A549 (cell line): ENCODE measurements around the gene PLCL1. TPM values are rescaled to one million over a fixed set of nuclear protein-coding genes. Genes with fewer than 3 reads are reported as not detected.

Experiments used
- ATAC-seq, 2 experiments: fragments of 200-7000 bp in 1 of 2; fragments of >200 bp in 1 of 2; cut with Nextera tagmentation in 1 of 2; cut with Tn5 transposase in 1 of 2; 3 replicates each; pipeline versions ENCODE4 v1.8.0 to v1.9.1; 2018 to 2020; ENCODE audit warnings: mild to moderate bottlenecking in 1 of 2, moderate library complexity in 1 of 2
- CTCF ChIA-PET: fragments of 300-600 bp; sonication (Branson Sonifier 250); formaldehyde crosslinking; extraction: SDS; loops from one replicate; lab custom pipeline; 2021; ENCODE audit warnings: antibody characterized with exemption, inconsistent platforms; lab: Yijun Ruan, JAX
- POLR2A ChIA-PET: fragments of 350-600 bp; formaldehyde crosslinking; extraction: SDS; loops from one replicate; lab custom pipeline; 2021; ENCODE audit warnings: antibody characterized with exemption, inconsistent platforms; lab: Yijun Ruan, JAX
- DNase-seq, 2 experiments: peaks; one replicate each; pipeline versions ENCODE4 v3.0.0 to v3.0.0-alpha.2; 2011 to 2016; ENCODE audit warnings: low read depth in 1 of 2, low spot score in 1 of 2
- FAIRE-seq: peaks from 2 replicates; lab custom pipeline; 2011; peaks lifted over from hg19 to GRCh38; lab: Jason Lieb, UNC
- H3K27ac ChIP-seq, 2 experiments: fragments of >200 bp; sonication (Bioruptor Twin); formaldehyde crosslinking; 3 replicates each; pipeline ENCODE4 v1.5.1; 2016 to 2017
- H3K4me1 ChIP-seq: fragments of >200 bp; sonication (Bioruptor Twin); formaldehyde crosslinking; 3 replicates; pipeline ENCODE4 v1.6.1; 2016
- H3K4me2 ChIP-seq: fragments of >200 bp; sonication (Bioruptor Twin); formaldehyde crosslinking; 3 replicates; pipeline ENCODE4 v1.6.1; 2016
- H3K4me3 ChIP-seq: fragments of >200 bp; sonication (Bioruptor Twin); formaldehyde crosslinking; 3 replicates; pipeline ENCODE4 v1.5.1; 2016
- H3K9me3 ChIP-seq: fragments of >200 bp; sonication (Bioruptor Twin); formaldehyde crosslinking; 3 replicates; pipeline ENCODE4 v1.6.1; 2016
- ATOH8 ChIP-seq: fragments of 250-450 bp; sonication (Bioruptor Pico); IDR thresholded peaks from 2 replicates; pipeline ENCODE4 v1.5.0; 2020; ENCODE audit warnings: low read depth, mild to moderate bottlenecking, moderate library complexity
- BHLHE40 ChIP-seq: IDR thresholded peaks from 2 replicates; pipeline ENCODE4 v1.6.1; 2012; ENCODE audit warnings: low read depth, low read length, inconsistent platforms
- CBX2 ChIP-seq: fragments of 200-600 bp; sonication (generic); IDR thresholded peaks from 2 replicates; pipeline ENCODE4 v1.6.1; 2016; ENCODE audit warnings: low read depth, mild to moderate bottlenecking, borderline replicate concordance
- CEBPB ChIP-seq, 2 experiments: fragments of >200 bp in 1 of 2; sonication (Bioruptor Twin) in 1 of 2; formaldehyde crosslinking in 1 of 2; IDR thresholded peaks; 2 replicates each; pipeline ENCODE4 v1.6.1; 2012 to 2016
- EHMT2 ChIP-seq: fragments of 200-600 bp; sonication (generic); IDR thresholded peaks from 2 replicates; pipeline ENCODE4 v1.6.1; 2016; ENCODE audit warnings: antibody characterized with exemption, low read depth, mild to moderate bottlenecking, moderate library complexity
- HEYL ChIP-seq: fragments of 250-450 bp; sonication (Bioruptor Pico); IDR thresholded peaks from 2 replicates; pipeline ENCODE4 v1.8.0; 2021; ENCODE audit warnings: mild to moderate bottlenecking, moderate library complexity
- HOXA7 ChIP-seq: fragments of 250-450 bp; sonication (Bioruptor Pico); IDR thresholded peaks from 2 replicates; pipeline ENCODE4 v1.5.0; 2020; ENCODE audit warnings: mild to moderate bottlenecking, moderate library complexity
- KDM5A ChIP-seq: fragments of 200-600 bp; sonication (generic); IDR thresholded peaks from 2 replicates; pipeline ENCODE4 v1.6.1; 2016; ENCODE audit warnings: antibody characterized with exemption, mild to moderate bottlenecking
- MAFK ChIP-seq: fragments of 450-650 bp; IDR thresholded peaks from 2 replicates; pipeline ENCODE4 v1.6.1; 2014; ENCODE audit not compliant: partially characterized antibody
- PBX3 ChIP-seq: IDR thresholded peaks from 2 replicates; pipeline ENCODE4 v1.6.1; 2012
- PHF8 ChIP-seq: fragments of 200-600 bp; sonication (generic); IDR thresholded peaks from 2 replicates; pipeline ENCODE4 v1.6.1; 2016; ENCODE audit warnings: low read depth, mild to moderate bottlenecking, antibody characterized with exemption, moderate library complexity, borderline replicate concordance
- POLR2A ChIP-seq: IDR thresholded peaks from 2 replicates; pipeline ENCODE4 v1.6.1; 2012; ENCODE audit warnings: mild to moderate bottlenecking, low read length
- RARB ChIP-seq: fragments of 250-450 bp; sonication (Bioruptor Pico); IDR thresholded peaks from 2 replicates; pipeline ENCODE4 v1.8.0; 2021; ENCODE audit warnings: mild to moderate bottlenecking, moderate library complexity
- RCOR1 ChIP-seq: fragments of 150-350 bp; IDR thresholded peaks from 2 replicates; pipeline ENCODE4 v1.6.1; 2014; ENCODE audit warnings: antibody characterized with exemption, low read length, low read depth
- RFX5 ChIP-seq: fragments of 450-650 bp; IDR thresholded peaks from 2 replicates; pipeline ENCODE4 v1.7.1; 2014; ENCODE audit warnings: antibody characterized with exemption, mild to moderate bottlenecking, moderate library complexity
- RNF2 ChIP-seq: fragments of 200-600 bp; sonication (generic); IDR thresholded peaks from 2 replicates; pipeline ENCODE4 v1.6.1; 2016; ENCODE audit warnings: low read depth, mild to moderate bottlenecking, antibody characterized with exemption, moderate library complexity, borderline replicate concordance
- SREBF2 ChIP-seq: fragments of 450-650 bp; IDR thresholded peaks from 2 replicates; pipeline ENCODE4 v1.6.1; 2014; ENCODE audit warnings: mild to moderate bottlenecking, moderate library complexity
- TFCP2L1 ChIP-seq: fragments of 250-450 bp; sonication (Bioruptor Pico); IDR thresholded peaks from 2 replicates; pipeline ENCODE4 v1.5.0; 2021; ENCODE audit warnings: mild to moderate bottlenecking
- TP53 ChIP-seq: fragments of 250-450 bp; sonication (Bioruptor Pico); IDR thresholded peaks from 2 replicates; pipeline ENCODE4 v1.5.0; 2021; ENCODE audit warnings: mild to moderate bottlenecking, moderate library complexity
- ZFP36 ChIP-seq: fragments of 450-650 bp; IDR thresholded peaks from 2 replicates; pipeline ENCODE4 v1.6.1; 2014; ENCODE audit warnings: borderline replicate concordance; ENCODE audit not compliant: partially characterized antibody
- WGBS: methylation state at CpG from one replicate; pipeline ENCODE4 v1.1.6; 2017; ENCODE audit errors: missing lambda C conversion rate; 5-methylcytosine and 5-hydroxymethylcytosine counted together
- polyA plus RNA-seq, 4 experiments: library from polyadenylated mRNA; depleted of rRNA in 3 of 4; stranded (reverse); fragments of >200 nt; fragmentation: RNase III in 1 of 4; extraction: RNeasy Plus Mini Kit Qiagen cat#74134 plus additional on column Dnase treatment in 1 of 4; gene quantifications; 2 replicates in 3 of 4; 3 replicates in 1 of 4; pipeline ENCODE4 v1.2.3, GENCODE V29; 2011 to 2017
- TF ChIP-seq, protein P1 (sequence below): fragments of >200 bp; sonication (Bioruptor Twin); formaldehyde crosslinking; IDR thresholded peaks from 2 replicates; pipeline ENCODE4 v1.6.1; 2016
- TF ChIP-seq, protein P2 (sequence below): fragments of >200 bp; sonication (Bioruptor Twin); formaldehyde crosslinking; IDR thresholded peaks from 3 replicates; pipeline ENCODE4 v1.6.1; 2016

Gene PLCL1
- polyA plus RNA-seq, 2 of the 4 experiments (the other 2 are of a cell fraction), result 0.03 TPM

GRCh38 chr2:197838579-197838978 lies 34.2 kb downstream of the PLCL1 start:
- no peaks in the 10 kb centered on the region for H3K4me1 ChIP-seq
- FAIRE-seq (no peak), DNase-seq (no peak), ATAC-seq (no peak)
- ChIA-PET POLR2A (no interaction called here), CTCF (interaction anchor here (1.3 kb wide), 1 partner anchor 25 kb away, joined by 6 read pairs; no protein-coding TSS in a partner anchor)
- H3K4me3 ChIP-seq, result no peak overlapping the region
- H3K27ac ChIP-seq, result no peak overlapping the region
- no peak overlapping the region for H3K4me2 ChIP-seq
- WGBS, result 16% methylated on average over 2 of the region's 2 CpGs
- TF ChIP-seq MAFK, result no peak
- TF ChIP-seq RNF2, result no peak
- no peak for TF ChIP-seq HEYL (CRISPR knock-in tag)
- TF ChIP-seq CEBPB (IDR thresholded peaks at IDR 0.05), result no peak
- TF ChIP-seq, all 56 proteins: peak for 0
- H3K9me3 ChIP-seq, result no peaks in the 10 kb centered on the region

DNA sequence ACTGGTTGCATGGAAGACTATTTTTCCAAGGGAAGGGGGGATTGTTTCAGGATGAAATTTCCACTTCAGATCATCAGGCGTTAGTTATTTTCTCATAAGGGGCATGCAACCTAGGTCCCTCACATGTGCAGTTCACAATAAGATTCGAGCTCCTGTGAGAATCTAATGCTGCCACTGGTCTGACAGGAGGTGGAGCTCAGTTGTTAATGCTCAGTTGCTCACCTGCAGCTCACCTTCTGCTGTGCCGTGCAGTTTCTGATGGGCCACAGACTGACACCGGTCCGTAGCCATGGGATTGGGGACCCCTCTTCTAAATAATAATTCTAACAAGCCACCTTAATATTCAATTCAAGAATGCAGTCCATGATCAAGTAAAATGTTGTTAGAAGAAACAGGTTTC lies 34.9 kb downstream of the PLCL1 start:
- no peak for FAIRE-seq
- no peaks in the 10 kb centered on the region for H3K9me3 ChIP-seq
- TF ChIP-seq HEYL (CRISPR knock-in tag) (no peak), SREBF2 (no peak), PHF8 (no peak), EHMT2 (no peak), RARB (CRISPR knock-in tag) (no peak), PBX3 (no peak), RCOR1 (no peak), TP53 (CRISPR knock-in tag) (no peak), POLR2A (no peak), RFX5 (no peak), KDM5A (no peak), ATOH8 (CRISPR knock-in tag) (no peak), ZFP36 (no peak), BHLHE40 (no peak), CBX2 (no peak), TFCP2L1 (CRISPR knock-in tag) (no peak)
- TF ChIP-seq, protein P1, sequence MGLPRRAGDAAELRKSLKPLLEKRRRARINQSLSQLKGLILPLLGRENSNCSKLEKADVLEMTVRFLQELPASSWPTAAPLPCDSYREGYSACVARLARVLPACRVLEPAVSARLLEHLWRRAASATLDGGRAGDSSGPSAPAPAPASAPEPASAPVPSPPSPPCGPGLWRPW, result no peak
- TF ChIP-seq, protein P2, sequence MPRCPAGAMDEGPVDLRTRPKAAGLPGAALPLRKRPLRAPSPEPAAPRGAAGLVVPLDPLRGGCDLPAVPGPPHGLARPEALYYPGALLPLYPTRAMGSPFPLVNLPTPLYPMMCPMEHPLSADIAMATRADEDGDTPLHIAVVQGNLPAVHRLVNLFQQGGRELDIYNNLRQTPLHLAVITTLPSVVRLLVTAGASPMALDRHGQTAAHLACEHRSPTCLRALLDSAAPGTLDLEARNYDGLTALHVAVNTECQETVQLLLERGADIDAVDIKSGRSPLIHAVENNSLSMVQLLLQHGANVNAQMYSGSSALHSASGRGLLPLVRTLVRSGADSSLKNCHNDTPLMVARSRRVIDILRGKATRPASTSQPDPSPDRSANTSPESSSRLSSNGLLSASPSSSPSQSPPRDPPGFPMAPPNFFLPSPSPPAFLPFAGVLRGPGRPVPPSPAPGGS, result no peak
- no peaks in the 10 kb centered on the region for H3K4me1 ChIP-seq
- WGBS, result 47% methylated on average over 5 of the region's 5 CpGs
- ChIA-PET CTCF (interaction anchor here (0.7 kb wide), 1 partner anchor 159 kb away, joined by 3 read pairs; no protein-coding TSS in a partner anchor), POLR2A (no interaction called here)
- no peak overlapping the region for H3K27ac ChIP-seq
- H3K4me3 ChIP-seq, result no peak overlapping the region
- ATAC-seq, result no peak
- no peak overlapping the region for H3K4me2 ChIP-seq
- no peak for DNase-seq

DNA sequence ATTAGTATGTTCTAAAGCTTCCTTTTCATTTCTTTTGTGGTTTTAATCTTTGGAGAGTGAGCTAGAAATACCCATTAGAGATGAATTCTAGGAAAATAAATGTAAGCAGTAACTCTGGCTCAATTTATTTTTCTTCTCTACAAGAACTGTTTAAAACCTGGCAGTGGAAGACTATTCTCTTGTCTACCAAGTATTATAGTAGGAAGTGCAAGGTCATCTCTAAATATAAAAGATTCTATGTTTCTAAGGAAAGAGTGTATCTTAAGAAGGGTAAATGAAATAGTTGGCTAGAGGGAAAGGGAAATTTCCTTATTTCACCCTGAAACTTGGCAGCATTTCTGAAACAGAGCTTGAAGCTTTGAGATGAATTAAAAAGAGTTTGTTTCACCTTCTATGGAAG lies 35.5 kb downstream of the PLCL1 start:
- ATAC-seq (no peak), FAIRE-seq (no peak), DNase-seq (no peak)
- CTCF ChIA-PET, result no interaction called here
- Histone ChIP-seq H3K4me3 (no peak overlapping the region), H3K27ac (no peak overlapping the region), H3K9me3 (no peaks in the 10 kb centered on the region), H3K4me1 (no peaks in the 10 kb centered on the region), H3K4me2 (no peak overlapping the region)
- no peak for TF ChIP-seq HOXA7 (CRISPR knock-in tag)
- POLR2A ChIA-PET, result no interaction called here
